Mucosa of descending colon (tissue), 3 donors: ENCODE measurements around the gene FARS2. TPM values are rescaled to one million over a fixed set of nuclear protein-coding genes. Genes with fewer than 3 reads are reported as not detected.

Source experiments
- ATAC-seq: fragments of 200-7000 bp; cut with Tn5 transposase; one replicate; pipeline ENCODE4 v1.9.1; 2020; ENCODE audit warnings: mild to moderate bottlenecking, moderate library complexity
- DNase-seq, 3 donors: peaks; one replicate each; pipeline ENCODE4 v3.0.0-alpha.2; 2020
- H3K36me3 ChIP-seq: fragments of 200-600 bp; one replicate; pipeline ENCODE4 v1.8.0; 2021; ENCODE audit warnings: low read depth, mild to moderate bottlenecking
- H3K4me1 ChIP-seq: fragments of 200-600 bp; one replicate; pipeline ENCODE4 v1.8.0; 2021; ENCODE audit warnings: low read depth, mild to moderate bottlenecking
- H3K4me3 ChIP-seq: fragments of 200-600 bp; one replicate; pipeline ENCODE4 v1.8.0; 2021; ENCODE audit warnings: mild to moderate bottlenecking
- H3K9me3 ChIP-seq: fragments of 200-600 bp; one replicate; pipeline ENCODE4 v1.8.0; 2021; ENCODE audit warnings: mild to moderate bottlenecking
- intact Hi-C, 2 donors: fragments of 100-400 bp; cut with DNase I in 1 of 2; cut with micrococcal nuclease in 1 of 2; formaldehyde crosslinking; loops; one replicate each; pipeline versions ENCODE4 v1.11.0 to v1.11.1; 2022; cut with DNase I, micrococcal nuclease
- total RNA-seq, 3 donors: library from RNA; stranded (reverse); fragmentation: NEBNext Ultra II Directional in 2 of 3; extraction: Animal tissue kit (Norgen Biotek cat#: 25700) in 2 of 3; gene quantifications; one replicate each; pipeline versions ENCODE4 v1.2.1 to v1.2.4, GENCODE V29; 2021 to 2023
- TF ChIP-seq, protein P1 (sequence below): fragments of 200-600 bp; IDR thresholded peaks from one replicate; pipeline ENCODE4 v1.8.0; 2022; ENCODE audit warnings: antibody characterized with exemption, mild to moderate bottlenecking
- donor health status: DM: no; HTN: no; CAD: no; lungs with moderate emphysema.
- donor health status: DM: no; HTN: no; CAD: no.
- donor health status: DM: no; HTN: yes; CAD: no.

The FARS2 gene
- total RNA-seq, 3 donors from 2014 or later, result 15.2 to 21.6 (median 17.2) TPM

GRCh38 chr6:5424726-5425125, 163.4 kb downstream of the FARS2 start:
- Histone ChIP-seq H3K36me3 (no peaks in the 10 kb centered on the region), H3K9me3 (no peaks in the 10 kb centered on the region), H3K4me3 (no peak overlapping the region), H3K4me1 (no peaks in the 10 kb centered on the region)
- DNase-seq, result no peak
- intact Hi-C loops, result no loop called here
- TF ChIP-seq, protein P1, sequence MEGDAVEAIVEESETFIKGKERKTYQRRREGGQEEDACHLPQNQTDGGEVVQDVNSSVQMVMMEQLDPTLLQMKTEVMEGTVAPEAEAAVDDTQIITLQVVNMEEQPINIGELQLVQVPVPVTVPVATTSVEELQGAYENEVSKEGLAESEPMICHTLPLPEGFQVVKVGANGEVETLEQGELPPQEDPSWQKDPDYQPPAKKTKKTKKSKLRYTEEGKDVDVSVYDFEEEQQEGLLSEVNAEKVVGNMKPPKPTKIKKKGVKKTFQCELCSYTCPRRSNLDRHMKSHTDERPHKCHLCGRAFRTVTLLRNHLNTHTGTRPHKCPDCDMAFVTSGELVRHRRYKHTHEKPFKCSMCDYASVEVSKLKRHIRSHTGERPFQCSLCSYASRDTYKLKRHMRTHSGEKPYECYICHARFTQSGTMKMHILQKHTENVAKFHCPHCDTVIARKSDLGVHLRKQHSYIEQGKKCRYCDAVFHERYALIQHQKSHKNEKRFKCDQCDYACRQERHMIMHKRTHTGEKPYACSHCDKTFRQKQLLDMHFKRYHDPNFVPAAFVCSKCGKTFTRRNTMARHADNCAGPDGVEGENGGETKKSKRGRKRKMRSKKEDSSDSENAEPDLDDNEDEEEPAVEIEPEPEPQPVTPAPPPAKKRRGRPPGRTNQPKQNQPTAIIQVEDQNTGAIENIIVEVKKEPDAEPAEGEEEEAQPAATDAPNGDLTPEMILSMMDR, result no peak
- no peak for ATAC-seq

DNA sequence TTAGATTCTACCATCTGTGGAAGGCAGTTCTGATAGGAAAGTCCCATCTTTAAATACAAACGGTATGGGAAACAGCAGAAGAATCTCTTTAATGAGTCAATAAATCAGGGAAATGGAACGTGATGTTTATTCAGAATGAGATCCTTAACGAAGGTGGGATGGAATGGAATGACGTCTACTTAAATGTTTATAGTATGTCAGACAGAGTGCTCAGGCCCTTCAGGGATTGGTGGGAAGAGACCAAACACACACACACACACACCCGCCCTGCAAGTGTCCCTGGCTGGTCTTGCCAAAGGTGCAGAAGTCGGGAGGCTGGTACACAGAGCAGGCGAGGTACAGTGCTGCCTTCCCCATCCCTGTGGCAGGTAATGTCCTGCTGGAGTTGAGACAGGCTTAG, 164.0 kb downstream of the FARS2 start:
- H3K36me3 ChIP-seq, result no peaks in the 10 kb centered on the region
- H3K9me3 ChIP-seq, result no peaks in the 10 kb centered on the region
- TF ChIP-seq, protein P1, result no peak
- no peaks in the 10 kb centered on the region for H3K4me1 ChIP-seq
- ATAC-seq (no peak), DNase-seq (no peak)
- no peak overlapping the region for H3K4me3 ChIP-seq
- intact Hi-C loops, result no loop called here

- DNase-seq, result no peak
- no peak for ATAC-seq
- TF ChIP-seq, protein P1, result no peak
- H3K36me3 ChIP-seq, result no peaks in the 10 kb centered on the region
- intact Hi-C loops, result no loop called here
- H3K9me3 ChIP-seq, result no peaks in the 10 kb centered on the region
- no peaks in the 10 kb centered on the region for H3K4me1 ChIP-seq
- H3K4me3 ChIP-seq, result no peak overlapping the region
These were observed 164.5 kb downstream of the FARS2 start for GRCh38 chr6:5425797-5426196.

GRCh38 chr6:5427586-5427985, 166.3 kb downstream of the FARS2 start:
- Histone ChIP-seq H3K36me3 (no peaks in the 10 kb centered on the region), H3K4me3 (no peak overlapping the region), H3K9me3 (no peaks in the 10 kb centered on the region), H3K4me1 (no peaks in the 10 kb centered on the region)
- TF ChIP-seq, protein P1, result no peak
- no peak for ATAC-seq
- intact Hi-C loops, result no loop called here
- DNase-seq, result no peak

DNA sequence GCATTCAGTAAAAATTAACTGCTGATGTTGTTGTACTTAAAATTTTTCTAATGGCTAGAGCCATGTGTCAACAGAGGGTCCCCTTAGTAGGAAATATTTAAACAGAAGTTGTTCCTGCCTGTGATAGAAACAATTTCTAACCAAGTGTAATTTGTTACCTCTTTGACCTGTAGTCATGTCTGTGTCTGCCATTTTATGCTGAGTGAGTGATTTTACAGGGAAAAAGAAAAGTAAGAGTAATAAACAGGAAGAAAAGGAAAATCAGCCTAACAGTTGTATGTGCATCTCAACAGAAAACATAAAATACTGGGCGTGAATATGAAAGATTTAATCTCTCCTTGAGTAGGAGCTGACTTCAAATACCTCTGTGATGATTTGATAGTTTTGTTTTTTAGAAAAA, 172.0 kb downstream of the FARS2 start:
- Histone ChIP-seq H3K4me1 (no peaks in the 10 kb centered on the region), H3K4me3 (no peak overlapping the region), H3K36me3 (no peaks in the 10 kb centered on the region), H3K9me3 (no peaks in the 10 kb centered on the region)
- TF ChIP-seq, protein P1, result no peak
- intact Hi-C loops, result no loop called here
- DNase-seq (no peak), ATAC-seq (no peak)

- Histone ChIP-seq H3K4me1 (no peaks in the 10 kb centered on the region), H3K9me3 (no peaks in the 10 kb centered on the region), H3K36me3 (no peaks in the 10 kb centered on the region), H3K4me3 (no peak overlapping the region)
- no peak for DNase-seq
- ATAC-seq, result no peak
- TF ChIP-seq, protein P1, result no peak
- intact Hi-C loops, result no loop called here
These were observed 174.1 kb downstream of the FARS2 start for GRCh38 chr6:5435449-5435848.
